D721Med (cell line): ENCODE measurements around the gene LPCAT2.

ENCODE experiments used
- DNase-seq: peaks from one replicate; pipeline ENCODE4 v3.0.0; 2011; ENCODE audit warnings: low spot score; ENCODE audit not compliant: insufficient read length
- FAIRE-seq: peaks from 2 replicates; lab custom pipeline; 2011; peaks lifted over from hg19 to GRCh38; lab: Jason Lieb, UNC
- CTCF ChIP-seq: IDR thresholded peaks from 2 replicates; pipeline ENCODE4 v1.5.1; 2012; ENCODE audit warnings: mild to moderate bottlenecking, control low read depth; ENCODE audit not compliant: insufficient read depth; ENCODE audit errors: missing control alignments

Gene LPCAT2

GRCh38 chr16:55530316-55530856, 21.5 kb downstream of the LPCAT2 start:
- FAIRE-seq, result no peak
- TF ChIP-seq CTCF, result no peak
- no peak for DNase-seq

GRCh38 chr16:55532227-55532626, 23.4 kb downstream of the LPCAT2 start:
- FAIRE-seq, result no peak
- TF ChIP-seq CTCF, result no peak
- no peak for DNase-seq

DNA sequence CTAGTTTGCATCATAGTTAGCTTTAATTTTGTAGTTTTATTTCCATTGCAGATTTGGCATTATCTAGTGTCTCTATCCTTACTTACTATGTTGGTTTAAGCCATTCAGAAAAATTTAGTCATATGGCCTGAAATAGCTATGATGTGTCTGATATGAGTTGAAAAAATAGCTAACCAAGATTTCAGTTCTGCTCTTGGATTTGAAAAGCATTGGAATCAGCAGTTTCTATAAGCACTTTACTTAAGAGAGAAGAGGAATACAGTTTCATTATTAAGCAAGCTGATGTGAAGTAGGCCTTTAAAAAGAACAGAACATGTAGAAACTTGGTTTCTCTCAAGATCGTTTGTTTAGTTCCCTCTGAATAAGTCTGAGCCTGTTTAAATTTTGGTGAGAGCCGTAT, 25.9 kb downstream of the LPCAT2 start:
- DNase-seq (no peak), FAIRE-seq (no peak)
- TF ChIP-seq CTCF, result no peak

DNA sequence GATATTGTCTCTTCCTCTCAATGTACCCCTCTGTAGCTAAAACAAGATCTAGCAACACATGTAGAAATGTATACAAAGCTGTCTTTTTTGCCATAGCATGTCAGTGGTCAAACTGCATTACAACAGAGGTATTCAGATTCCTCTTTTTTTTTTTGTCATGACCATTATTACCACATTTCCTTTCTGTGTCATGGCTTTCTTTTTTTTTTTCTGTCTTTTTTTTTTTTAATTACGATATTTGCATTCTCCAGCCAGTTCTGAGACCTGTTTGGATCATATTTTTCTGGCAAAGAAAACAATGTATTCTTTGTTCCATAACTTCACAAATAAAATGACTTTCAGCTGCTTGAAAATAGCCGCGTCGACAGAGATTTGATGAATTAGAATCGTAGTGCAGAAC, 30.2 kb downstream of the LPCAT2 start:
- TF ChIP-seq CTCF, result no peak
- FAIRE-seq (no peak), DNase-seq (no peak)

GRCh38 chr16:55539488-55539887, 30.6 kb downstream of the LPCAT2 start:
- no peak for DNase-seq
- FAIRE-seq, result no peak
- no peak for TF ChIP-seq CTCF

- TF ChIP-seq CTCF, result no peak
- FAIRE-seq (no peak), DNase-seq (no peak)
Observed at GRCh38 chr16:55540221-55540620, 31.3 kb downstream of the LPCAT2 start.

- DNase-seq (no peak), FAIRE-seq (no peak)
- TF ChIP-seq CTCF, result no peak
Observed at GRCh38 chr16:55542459-55543082, 33.7 kb downstream of the LPCAT2 start.
